ENCODE data around the gene RIMBP2. TPM values are rescaled to one million over a fixed set of nuclear protein-coding genes. Genes with fewer than 3 reads are reported as not detected.

The RIMBP2 gene
- total and polyA plus RNA-seq, 2 experiments from 2014 or later, result 0.31 to 0.37 TPM

- TF ChIP-seq, protein P1, sequence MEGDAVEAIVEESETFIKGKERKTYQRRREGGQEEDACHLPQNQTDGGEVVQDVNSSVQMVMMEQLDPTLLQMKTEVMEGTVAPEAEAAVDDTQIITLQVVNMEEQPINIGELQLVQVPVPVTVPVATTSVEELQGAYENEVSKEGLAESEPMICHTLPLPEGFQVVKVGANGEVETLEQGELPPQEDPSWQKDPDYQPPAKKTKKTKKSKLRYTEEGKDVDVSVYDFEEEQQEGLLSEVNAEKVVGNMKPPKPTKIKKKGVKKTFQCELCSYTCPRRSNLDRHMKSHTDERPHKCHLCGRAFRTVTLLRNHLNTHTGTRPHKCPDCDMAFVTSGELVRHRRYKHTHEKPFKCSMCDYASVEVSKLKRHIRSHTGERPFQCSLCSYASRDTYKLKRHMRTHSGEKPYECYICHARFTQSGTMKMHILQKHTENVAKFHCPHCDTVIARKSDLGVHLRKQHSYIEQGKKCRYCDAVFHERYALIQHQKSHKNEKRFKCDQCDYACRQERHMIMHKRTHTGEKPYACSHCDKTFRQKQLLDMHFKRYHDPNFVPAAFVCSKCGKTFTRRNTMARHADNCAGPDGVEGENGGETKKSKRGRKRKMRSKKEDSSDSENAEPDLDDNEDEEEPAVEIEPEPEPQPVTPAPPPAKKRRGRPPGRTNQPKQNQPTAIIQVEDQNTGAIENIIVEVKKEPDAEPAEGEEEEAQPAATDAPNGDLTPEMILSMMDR (conservative IDR thresholded peaks at IDR 0.05; ENCODE audit: low read depth in 2 of 2), result no peak
- TF ChIP-seq REST (IDR thresholded peaks at IDR 0.05; ENCODE audit: unreplicated experiment) (no peak), EZH2phosphoT487 (IDR thresholded peaks at IDR 0.05; ENCODE audit: unreplicated experiment) (no peak)
Observed at GRCh38 chr12:130537655-130538054, 178.4 kb downstream of the RIMBP2 start (continued).

GRCh38 chr12:130537051-130537450, 179.0 kb downstream of the RIMBP2 start:
- no peak overlapping the region for H3K4me2 ChIP-seq
- Mint-ChIP-seq H3K27ac (no peak overlapping the region), H3K27me3 (ENCODE audit: insufficient read depth, low read depth, poor library complexity) (peaks cover 5% of the 10 kb centered on the region), H3K9me3 (peaks cover 81% of the 10 kb centered on the region), H3K36me3 (ENCODE audit: low read depth) (peaks cover 22% of the 10 kb centered on the region), H3K4me1 (no peaks in the 10 kb centered on the region; the same call in none of the 3 replicates), H3K4me3 (no peak overlapping the region)
- no peaks in the 10 kb centered on the region for H3F3A ChIP-seq (replicated peaks; ENCODE audit: low read depth)
- no peaks in the 10 kb centered on the region for H3K27me3 ChIP-seq (ENCODE audit: insufficient read depth)
- H3K4me1 ChIP-seq (ENCODE audit: insufficient read depth), result no peaks in the 10 kb centered on the region
- no peak for DNase-seq (ENCODE audit: low spot score)
- H3K79me2 ChIP-seq (replicated peaks; ENCODE audit: insufficient read depth), result no peaks in the 10 kb centered on the region
- H2AFZ ChIP-seq, result no peak overlapping the region
- H3K27ac ChIP-seq (ENCODE audit: low read depth), result no peak overlapping the region
- no peak overlapping the region for H3K4me3 ChIP-seq
- no peak for ATAC-seq
- H4K20me1 ChIP-seq (replicated peaks; ENCODE audit: insufficient read depth), result no peaks in the 10 kb centered on the region
- TF ChIP-seq EZH2phosphoT487 (IDR thresholded peaks at IDR 0.05; ENCODE audit: unreplicated experiment) (no peak), CREB1 (CRISPR knock-in tag; IDR thresholded peaks at IDR 0.05; ENCODE audit: low read depth) (no peak), REST (IDR thresholded peaks at IDR 0.05; ENCODE audit: unreplicated experiment) (no peak), JUNB (IDR thresholded peaks at IDR 0.05; ENCODE audit: unreplicated experiment) (no peak)
- H3K9me2 ChIP-seq (ENCODE audit: insufficient read depth), result no peaks in the 10 kb centered on the region
- H3K36me3 ChIP-seq (ENCODE audit: insufficient read depth), result no peaks in the 10 kb centered on the region
